NOMO-1 (cell line): ENCODE data around the gene DIAPH2.

Source experiments
- DNase-seq, 2 experiments: peaks; one replicate each; lab custom pipeline; 2025; ENCODE audit not compliant: unreplicated experiment in 2 of 2; lab: John Stamatoyannopoulos, UW

DIAPH2 gene

GRCh38 chrX:96918864-96919263 is 234.2 kb downstream of the DIAPH2 start:
- DNase-seq = no peak

GRCh38 chrX:96919672-96920071 is 235.0 kb downstream of the DIAPH2 start:
- DNase-seq = no peak

GRCh38 chrX:96924581-96924980 is 239.9 kb downstream of the DIAPH2 start:
- DNase-seq = no peak

GRCh38 chrX:96929036-96929435 is 244.4 kb downstream of the DIAPH2 start:
- DNase-seq = no peak

- DNase-seq = no peak
These were observed 273.1 kb downstream of the DIAPH2 start for GRCh38 chrX:96957718-96958117.

GRCh38 chrX:96971812-96972211 is 287.2 kb downstream of the DIAPH2 start:
- no peak for DNase-seq

GRCh38 chrX:96978906-96979305 is 294.3 kb downstream of the DIAPH2 start:
- DNase-seq = no peak

- no peak for DNase-seq
These were observed 295.1 kb downstream of the DIAPH2 start for GRCh38 chrX:96979766-96980165.

GRCh38 chrX:96982161-96982560 is 297.5 kb downstream of the DIAPH2 start:
- no peak for DNase-seq

- no peak for DNase-seq
These were observed 299.9 kb downstream of the DIAPH2 start for GRCh38 chrX:96984538-96984937.

GRCh38 chrX:96985046-96985445 is 300.4 kb downstream of the DIAPH2 start:
- DNase-seq = no peak

GRCh38 chrX:96987228-96987627 is 302.6 kb downstream of the DIAPH2 start:
- no peak for DNase-seq

- no peak for DNase-seq
These were observed 305.4 kb downstream of the DIAPH2 start for GRCh38 chrX:96989830-96990571.

- peak in 1 of 2 experiments; percentile 42 for DNase-seq
These were observed 309.5 kb downstream of the DIAPH2 start for GRCh38 chrX:96994093-96994492.

GRCh38 chrX:96997196-96997595 is 312.6 kb downstream of the DIAPH2 start:
- DNase-seq = no peak

- no peak for DNase-seq
These were observed 316.2 kb downstream of the DIAPH2 start for GRCh38 chrX:97000682-97001368.

- no peak for DNase-seq
These were observed 321.5 kb downstream of the DIAPH2 start for GRCh38 chrX:97006167-97006566.

- DNase-seq = no peak
These were observed 324.7 kb downstream of the DIAPH2 start for GRCh38 chrX:97009391-97009790.

- DNase-seq = no peak
These were observed 326.9 kb downstream of the DIAPH2 start for GRCh38 chrX:97011540-97011939.

- no peak for DNase-seq
These were observed 331.5 kb downstream of the DIAPH2 start for GRCh38 chrX:97016106-97016505.

- DNase-seq = no peak
These were observed 337.0 kb downstream of the DIAPH2 start for GRCh38 chrX:97021680-97022079.

GRCh38 chrX:97026406-97026805 is 341.8 kb downstream of the DIAPH2 start:
- DNase-seq = no peak
